Heart left ventricle (tissue), 13 donors: ENCODE measurements around the gene SMCO3.

Experiments
- POLR2A ChIP-seq, 2 donors: fragments of 450-650 bp; IDR thresholded peaks; one replicate each; pipeline ENCODE4 v1.6.1; 2017; ENCODE audit warnings: antibody characterized with exemption in 2 of 2, mild to moderate bottlenecking in 2 of 2, moderate library complexity in 2 of 2
- TF ChIP-seq, protein P1 (sequence below), 12 donors: fragments of 200-600 bp; sonication (generic) in 4 of 12; IDR thresholded peaks; one replicate each; pipeline versions ENCODE4 v1.5.0 to v1.8.0; 2018 to 2022; ENCODE audit warnings: antibody characterized with exemption in 12 of 12, mild to moderate bottlenecking in 5 of 12
- donor health status: ischemic (EF 13 %, LVEDD 7.1; RV severe dilation, severe dysfunction).
- donor health status: DM: no; HTN: yes; CAD: no.
- donor health status: DM: no; HTN: no; CAD: no.
- donor health status: ischemic (EF 25% LVEDD 6.9; RV normal size, moderate dysfunction).
- donor health status: ischemic (EF 25% LVEDD 5.7; RV mildly dilated, moderate dysfunction).
- donor health status: ischemic (EF 35%, LVEDD 5.7; RV mildly dilated, moderate dysfunction).
- donor health status: nonischemic (EF 11% LVEDD 7.7; RV severe dilation, severe dysfunction).
- donor health status: DM: yes; HTN: yes; CAD: no.
- donor health status: PGD.
- donor health status: ischemic (EF 29% LVEDD 5.4; RV normal size, mild dysfunction).
- donor health status: nonischemic (EF 23%, LVEDD 6.1; RV moderate dilation, normal function).

- TF ChIP-seq, protein P1, sequence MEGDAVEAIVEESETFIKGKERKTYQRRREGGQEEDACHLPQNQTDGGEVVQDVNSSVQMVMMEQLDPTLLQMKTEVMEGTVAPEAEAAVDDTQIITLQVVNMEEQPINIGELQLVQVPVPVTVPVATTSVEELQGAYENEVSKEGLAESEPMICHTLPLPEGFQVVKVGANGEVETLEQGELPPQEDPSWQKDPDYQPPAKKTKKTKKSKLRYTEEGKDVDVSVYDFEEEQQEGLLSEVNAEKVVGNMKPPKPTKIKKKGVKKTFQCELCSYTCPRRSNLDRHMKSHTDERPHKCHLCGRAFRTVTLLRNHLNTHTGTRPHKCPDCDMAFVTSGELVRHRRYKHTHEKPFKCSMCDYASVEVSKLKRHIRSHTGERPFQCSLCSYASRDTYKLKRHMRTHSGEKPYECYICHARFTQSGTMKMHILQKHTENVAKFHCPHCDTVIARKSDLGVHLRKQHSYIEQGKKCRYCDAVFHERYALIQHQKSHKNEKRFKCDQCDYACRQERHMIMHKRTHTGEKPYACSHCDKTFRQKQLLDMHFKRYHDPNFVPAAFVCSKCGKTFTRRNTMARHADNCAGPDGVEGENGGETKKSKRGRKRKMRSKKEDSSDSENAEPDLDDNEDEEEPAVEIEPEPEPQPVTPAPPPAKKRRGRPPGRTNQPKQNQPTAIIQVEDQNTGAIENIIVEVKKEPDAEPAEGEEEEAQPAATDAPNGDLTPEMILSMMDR (IDR thresholded peaks at IDR 0.05), result peak in 2 of 12 donors; percentile 16 to 24
- TF ChIP-seq POLR2A (IDR thresholded peaks at IDR 0.05), result peak in 1 of 2 donors; percentile 84
Measured at GRCh38 chr12:14770496-14771461, 43.2 kb downstream of the SMCO3 start.
